Thoracic aorta (tissue), 2 donors: ENCODE results near the gene ARHGEF40. TPM values are rescaled to one million over a fixed set of nuclear protein-coding genes. Genes with fewer than 3 reads are reported as not detected.
A peak's percentile ranks its signal among the peaks of the same experiment; 100 is the strongest.

Experiments used
- ATAC-seq: fragments of 150-250 bp; one replicate; pipeline ENCODE4 v1.8.0; 2017; ENCODE audit warnings: low read depth; ENCODE audit not compliant: insufficient number of reproducible peaks, low FRiP score
- DNase-seq: peaks from one replicate; pipeline ENCODE4 v3.0.0-alpha.2; 2020; ENCODE audit warnings: low spot score
- H3K27ac ChIP-seq, 2 donors: fragments of 200-600 bp; sonication (generic); 1 replicate in 1 of 2; 2 replicates in 1 of 2; pipeline ENCODE4 v1.5.1; 2016; ENCODE audit warnings: mild to moderate bottlenecking in 2 of 2, moderate library complexity in 2 of 2
- H3K27me3 ChIP-seq: fragments of 200-600 bp; sonication (generic); replicated peaks from 2 replicates; pipeline ENCODE4 v1.6.0; 2016; ENCODE audit warnings: mild to moderate bottlenecking; ENCODE audit not compliant: insufficient read depth
- H3K36me3 ChIP-seq: fragments of 200-600 bp; sonication (generic); one replicate; pipeline ENCODE4 v1.5.1; 2016
- H3K4me1 ChIP-seq, 2 donors: fragments of 200-600 bp; sonication (generic); 1 replicate in 1 of 2; 2 replicates in 1 of 2; pipeline versions ENCODE4 v1.5.1 to v1.6.0; 2016; ENCODE audit warnings: low read depth in 2 of 2, mild to moderate bottlenecking in 1 of 2; ENCODE audit not compliant: control insufficient read depth in 1 of 2
- H3K4me3 ChIP-seq: fragments of 200-600 bp; sonication (generic); 2 replicates; pipeline ENCODE4 v1.5.1; 2016; ENCODE audit warnings: mild to moderate bottlenecking
- H3K9me3 ChIP-seq: fragments of 200-600 bp; sonication (generic); 2 replicates; pipeline ENCODE4 v1.5.1; 2016
- total RNA-seq, 2 donors: library from RNA; depleted of rRNA; stranded (reverse); fragments of >200 nt; gene quantifications; one replicate each; pipeline versions ENCODE4 v1.1.0 to v1.2.3, GENCODE V29; 2016
- TF ChIP-seq, protein P1 (sequence below): fragments of 200-600 bp; sonication (generic); IDR thresholded peaks from one replicate; pipeline ENCODE4 v1.5.1; 2019; ENCODE audit warnings: antibody characterized with exemption

Gene ARHGEF40
- total RNA-seq, 2 donors from 2014 or later = 51.0 to 61.7 TPM

DNA sequence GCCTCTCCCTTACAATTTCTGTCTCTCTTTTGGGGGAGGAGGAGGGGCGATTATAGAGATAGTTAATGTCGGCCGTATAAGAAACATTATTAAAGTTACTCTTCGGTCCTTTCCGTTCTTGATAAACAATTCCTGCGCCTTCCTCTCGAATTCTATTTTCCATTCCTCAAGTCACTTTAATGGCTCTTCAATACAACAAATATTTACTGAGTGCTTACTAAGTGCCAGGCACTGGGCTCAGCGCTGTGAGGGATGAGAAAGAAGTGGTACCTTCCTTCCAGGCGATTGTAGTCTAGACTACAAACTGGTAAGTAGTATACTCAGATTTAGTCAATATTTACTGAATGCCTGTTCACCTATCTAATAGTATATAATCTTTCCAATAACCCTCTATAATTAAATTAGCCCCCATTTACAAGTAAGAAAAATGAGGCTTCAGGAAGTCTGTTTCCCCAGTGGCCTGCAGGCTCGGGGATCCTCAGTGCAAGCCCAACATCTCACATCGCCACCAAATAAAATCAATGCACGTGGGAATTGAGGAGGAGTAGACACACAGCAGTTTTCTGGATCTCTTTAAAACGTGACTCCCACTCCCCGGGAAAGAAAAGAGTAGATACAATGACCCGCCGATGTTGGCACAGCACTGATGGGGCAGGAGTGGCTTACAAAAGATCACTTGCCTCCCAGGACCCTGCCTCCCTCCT is 28.9 kb downstream of the ARHGEF40 start:
- Histone ChIP-seq H3K4me3 (peak overlapping the region; percentile 84), H3K4me1 (peaks cover 5 to 30% of the 10 kb centered on the region in 2 donors), H3K36me3 (no peaks in the 10 kb centered on the region), H3K27ac (peak overlapping the region; percentile 80 to 81), H3K9me3 (no peaks in the 10 kb centered on the region), H3K27me3 (no peaks in the 10 kb centered on the region)
- TF ChIP-seq, protein P1, sequence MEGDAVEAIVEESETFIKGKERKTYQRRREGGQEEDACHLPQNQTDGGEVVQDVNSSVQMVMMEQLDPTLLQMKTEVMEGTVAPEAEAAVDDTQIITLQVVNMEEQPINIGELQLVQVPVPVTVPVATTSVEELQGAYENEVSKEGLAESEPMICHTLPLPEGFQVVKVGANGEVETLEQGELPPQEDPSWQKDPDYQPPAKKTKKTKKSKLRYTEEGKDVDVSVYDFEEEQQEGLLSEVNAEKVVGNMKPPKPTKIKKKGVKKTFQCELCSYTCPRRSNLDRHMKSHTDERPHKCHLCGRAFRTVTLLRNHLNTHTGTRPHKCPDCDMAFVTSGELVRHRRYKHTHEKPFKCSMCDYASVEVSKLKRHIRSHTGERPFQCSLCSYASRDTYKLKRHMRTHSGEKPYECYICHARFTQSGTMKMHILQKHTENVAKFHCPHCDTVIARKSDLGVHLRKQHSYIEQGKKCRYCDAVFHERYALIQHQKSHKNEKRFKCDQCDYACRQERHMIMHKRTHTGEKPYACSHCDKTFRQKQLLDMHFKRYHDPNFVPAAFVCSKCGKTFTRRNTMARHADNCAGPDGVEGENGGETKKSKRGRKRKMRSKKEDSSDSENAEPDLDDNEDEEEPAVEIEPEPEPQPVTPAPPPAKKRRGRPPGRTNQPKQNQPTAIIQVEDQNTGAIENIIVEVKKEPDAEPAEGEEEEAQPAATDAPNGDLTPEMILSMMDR = no peak
- ATAC-seq (no peak), DNase-seq (no peak)

DNA sequence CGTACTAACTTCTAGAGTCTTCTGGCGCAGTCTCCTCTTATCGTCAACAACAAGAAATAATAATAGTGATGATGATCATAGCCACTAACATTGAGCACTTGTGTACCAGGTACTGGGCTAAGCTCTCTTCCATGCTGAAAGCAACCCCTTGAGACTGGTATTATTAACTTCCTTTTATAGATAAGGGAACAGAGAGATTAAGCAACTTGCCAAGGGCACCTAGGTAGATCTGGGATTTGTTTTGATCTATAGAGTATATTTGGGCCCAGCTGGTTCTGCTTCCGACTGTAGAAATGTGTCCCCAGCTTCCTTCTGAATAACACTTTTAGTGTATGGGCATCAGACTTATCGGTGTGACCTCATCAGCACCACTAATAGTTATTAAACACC is 29.5 kb downstream of the ARHGEF40 start:
- peak overlapping the region; percentile 84 for H3K4me3 ChIP-seq

DNA sequence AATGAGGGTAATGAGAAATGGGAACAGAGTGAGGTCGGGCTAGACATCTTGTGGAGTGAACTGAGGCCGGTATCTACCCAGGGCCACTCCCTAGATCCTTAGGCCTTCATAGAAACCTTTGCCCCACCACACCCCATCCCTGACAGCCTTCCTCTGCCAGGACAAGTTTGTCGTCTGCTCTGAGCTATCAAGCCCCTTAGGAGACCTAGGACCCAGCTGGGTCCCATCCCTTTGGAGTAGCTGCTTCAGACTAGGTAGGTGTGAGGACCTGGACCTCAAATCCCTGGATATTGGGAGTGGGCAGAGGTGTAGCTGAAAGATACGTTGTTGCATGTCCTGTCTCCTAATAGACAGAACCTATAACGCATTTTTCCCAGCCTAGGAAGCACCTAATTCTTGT is 30.8 kb downstream of the ARHGEF40 start, which contains the start of gene TMEM253:
TSS of gene TMEM253 (plus strand) at position 136 of the 400 bp plus-strand sequence. CDS start 278 bp downstream, outside the sequence.
- TF ChIP-seq, protein P1 = no peak
- Histone ChIP-seq H3K4me1 (peaks cover 5 to 42% of the 10 kb centered on the region in 2 donors), H3K4me3 (no peak within 1 kb of the TSS), H3K36me3 (no peaks in the 10 kb centered on the region), H3K9me3 (no peaks in the 10 kb centered on the region), H3K27me3 (no peaks in the 10 kb centered on the region), H3K27ac (peak within 1 kb of the TSS; percentile 80 to 81)
- ATAC-seq (no peak), DNase-seq (no peak)

More for the DNA sequence above, 29.5 kb downstream of the ARHGEF40 start:
- peaks cover 5 to 31% of the 10 kb centered on the region in 2 donors for H3K4me1 ChIP-seq
- no peaks in the 10 kb centered on the region for H3K36me3 ChIP-seq
- no peak for DNase-seq
- no peak for ATAC-seq
- H3K27me3 ChIP-seq = no peaks in the 10 kb centered on the region
- TF ChIP-seq, protein P1 = no peak
- peak overlapping the region; percentile 80 to 81 for H3K27ac ChIP-seq
- H3K9me3 ChIP-seq = no peaks in the 10 kb centered on the region

DNA sequence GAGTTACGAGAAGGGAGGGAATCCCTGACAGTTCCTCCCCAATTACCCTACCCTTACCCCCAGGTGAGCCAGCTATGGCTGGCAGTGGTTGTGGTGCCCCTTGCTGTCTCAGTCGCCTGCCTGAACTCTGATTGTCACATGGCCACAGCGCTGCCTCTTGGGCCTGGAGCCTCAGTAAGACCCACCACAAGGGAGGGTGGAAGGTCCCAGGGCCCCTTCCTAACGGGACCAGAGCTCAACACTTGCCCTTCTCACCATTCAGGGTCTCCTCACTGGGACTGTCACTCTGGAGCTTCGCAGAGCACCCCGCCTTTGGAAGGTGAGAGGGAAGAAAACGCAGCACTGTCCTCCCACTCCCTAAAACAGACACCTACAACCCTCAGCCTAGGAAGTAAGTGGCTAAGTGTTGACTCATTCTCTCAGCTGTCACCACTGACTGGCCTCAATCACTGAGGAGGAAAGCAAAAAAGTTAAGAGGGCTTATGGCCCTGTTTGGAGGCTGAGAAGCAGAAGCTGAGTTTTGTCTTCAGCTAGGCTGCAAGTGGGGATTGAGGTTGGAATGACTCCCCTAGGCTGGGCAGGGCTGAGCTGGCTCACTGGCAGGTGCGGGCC is 31.8 kb downstream of the ARHGEF40 start:
- Histone ChIP-seq H3K27me3 (no peaks in the 10 kb centered on the region), H3K36me3 (no peaks in the 10 kb centered on the region), H3K4me1 (peaks cover 5 to 51% of the 10 kb centered on the region in 2 donors), H3K27ac (no peak overlapping the region), H3K9me3 (no peaks in the 10 kb centered on the region), H3K4me3 (no peak overlapping the region)
- no peak for DNase-seq
- no peak for ATAC-seq
- TF ChIP-seq, protein P1 = no peak

DNA sequence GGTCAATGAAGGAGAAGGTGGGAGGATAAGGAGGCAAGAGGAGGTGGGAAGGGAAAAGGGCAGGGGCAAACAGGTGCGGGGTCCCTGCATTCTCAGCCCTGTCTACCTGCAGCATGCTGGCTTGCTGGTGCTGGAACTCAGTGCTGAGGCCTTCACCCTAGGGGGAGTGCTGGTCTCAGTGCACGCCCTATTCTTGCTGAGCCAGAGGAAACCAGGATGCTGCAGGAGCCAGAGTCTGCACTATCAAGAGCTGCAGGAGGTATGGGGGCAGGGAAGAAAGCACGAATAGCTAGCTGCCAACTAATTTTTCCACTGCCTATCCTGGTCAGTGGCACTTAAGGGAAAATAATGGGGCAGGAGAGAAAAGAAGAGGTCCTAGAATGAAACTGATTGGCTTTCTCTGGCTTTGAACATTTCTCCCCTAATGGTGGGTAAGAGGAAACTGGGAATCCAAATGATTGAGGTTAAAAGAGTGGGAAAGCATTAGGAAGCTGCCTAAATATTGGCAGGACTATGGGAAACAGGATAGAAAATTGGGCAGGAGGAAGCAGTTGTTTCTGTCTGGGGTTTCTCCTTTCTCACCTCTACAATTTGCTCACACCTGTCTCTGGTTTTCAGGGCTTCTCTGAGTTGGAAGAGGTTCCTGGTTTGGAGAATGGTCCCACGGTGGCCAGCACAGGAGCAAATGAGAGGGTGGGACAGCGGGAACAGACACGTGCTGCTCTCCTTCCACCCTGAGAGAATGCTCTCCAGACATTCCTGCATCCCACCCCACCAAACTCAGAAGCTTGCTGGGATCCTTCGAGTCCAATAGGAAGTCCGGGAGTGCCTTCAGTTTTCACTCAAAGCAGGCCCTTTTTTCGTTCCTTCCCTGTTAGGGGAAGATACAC is 32.7 kb downstream of the ARHGEF40 start:
- peaks cover 5 to 48% of the 10 kb centered on the region in 2 donors for H3K4me1 ChIP-seq
- H3K9me3 ChIP-seq = no peaks in the 10 kb centered on the region
- ATAC-seq (no peak), DNase-seq (no peak)
- TF ChIP-seq, protein P1 = no peak
- H3K27ac ChIP-seq = peak overlapping the region; percentile 91 to 99
- H3K27me3 ChIP-seq = no peaks in the 10 kb centered on the region
- H3K36me3 ChIP-seq = no peaks in the 10 kb centered on the region
- peak overlapping the region; percentile 84 for H3K4me3 ChIP-seq
